Measurements from ENCODE around the gene GCLC.

DNA sequence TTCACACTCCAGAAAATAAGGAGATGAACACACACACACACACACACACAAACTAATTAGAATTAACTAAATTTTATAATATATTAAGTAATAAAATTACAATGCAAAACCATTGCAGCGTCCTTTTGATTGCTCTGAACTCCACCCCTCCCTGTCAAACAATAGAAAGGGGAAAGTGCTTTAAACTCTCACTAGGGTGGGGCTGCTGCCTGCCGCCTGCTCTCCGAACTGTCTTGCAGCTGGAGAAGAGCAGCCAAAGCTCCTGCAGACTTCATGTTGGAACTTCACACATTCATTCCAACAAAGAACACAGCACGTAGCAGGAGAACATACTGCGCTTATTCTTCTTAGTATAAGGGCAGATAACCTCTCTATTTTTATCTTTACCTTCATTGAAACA, 83.2 kb downstream of the GCLC start:
- TF ChIP-seq, protein P1, sequence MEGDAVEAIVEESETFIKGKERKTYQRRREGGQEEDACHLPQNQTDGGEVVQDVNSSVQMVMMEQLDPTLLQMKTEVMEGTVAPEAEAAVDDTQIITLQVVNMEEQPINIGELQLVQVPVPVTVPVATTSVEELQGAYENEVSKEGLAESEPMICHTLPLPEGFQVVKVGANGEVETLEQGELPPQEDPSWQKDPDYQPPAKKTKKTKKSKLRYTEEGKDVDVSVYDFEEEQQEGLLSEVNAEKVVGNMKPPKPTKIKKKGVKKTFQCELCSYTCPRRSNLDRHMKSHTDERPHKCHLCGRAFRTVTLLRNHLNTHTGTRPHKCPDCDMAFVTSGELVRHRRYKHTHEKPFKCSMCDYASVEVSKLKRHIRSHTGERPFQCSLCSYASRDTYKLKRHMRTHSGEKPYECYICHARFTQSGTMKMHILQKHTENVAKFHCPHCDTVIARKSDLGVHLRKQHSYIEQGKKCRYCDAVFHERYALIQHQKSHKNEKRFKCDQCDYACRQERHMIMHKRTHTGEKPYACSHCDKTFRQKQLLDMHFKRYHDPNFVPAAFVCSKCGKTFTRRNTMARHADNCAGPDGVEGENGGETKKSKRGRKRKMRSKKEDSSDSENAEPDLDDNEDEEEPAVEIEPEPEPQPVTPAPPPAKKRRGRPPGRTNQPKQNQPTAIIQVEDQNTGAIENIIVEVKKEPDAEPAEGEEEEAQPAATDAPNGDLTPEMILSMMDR (IDR thresholded peaks at IDR 0.05; ENCODE audit: insufficient read depth, low read length, poor library complexity, severe bottlenecking), result no peak
- TF ChIP-seq EZH2phosphoT487 (conservative IDR thresholded peaks at IDR 0.05; ENCODE audit: low read length), result no peak
